Subcutaneous adipose tissue (tissue), 4 donors: ENCODE data around the gene TMEM222. TPM values are rescaled to one million over a fixed set of nuclear protein-coding genes. Genes with fewer than 3 reads are reported as not detected.

Source experiments
- CTCF ChIP-seq: fragments of 450-650 bp; IDR thresholded peaks from one replicate; pipeline ENCODE4 v1.5.1; 2016; ENCODE audit warnings: low read depth, mild to moderate bottlenecking, control low read depth, antibody characterized with exemption, moderate library complexity
- total RNA-seq, 4 donors: library from RNA; depleted of rRNA; stranded (reverse); fragments of >200 nt; gene quantifications; one replicate each; pipeline ENCODE4 v1.1.0, GENCODE V29; 2016

TMEM222 gene
- total RNA-seq, 4 donors from 2014 or later = 15.9 to 23.7 (median 18.9) TPM

- no peak for TF ChIP-seq CTCF
Measured at GRCh38 chr1:27314169-27314568, 7.8 kb upstream of the TMEM222 start.

GRCh38 chr1:27314737-27315136, 7.2 kb upstream of the TMEM222 start:
- no peak for TF ChIP-seq CTCF

- TF ChIP-seq CTCF = no peak
Measured at GRCh38 chr1:27316860-27317259, 5.1 kb upstream of the TMEM222 start.

- no peak for TF ChIP-seq CTCF
Measured at GRCh38 chr1:27318136-27318535, 3.8 kb upstream of the TMEM222 start.

- TF ChIP-seq CTCF = no peak
Measured at GRCh38 chr1:27318596-27318995, 3.4 kb upstream of the TMEM222 start.

- TF ChIP-seq CTCF = no peak
Measured at GRCh38 chr1:27322569-27323240, 742 bp downstream of the TMEM222 start.

- no peak for TF ChIP-seq CTCF
Measured at GRCh38 chr1:27325286-27325685, 3.3 kb downstream of the TMEM222 start.
